IPS-18c (cell line): Measurements from ENCODE around the gene HINT3.

ENCODE experiments used
- H3K4me3 ChIP-seq: 2 replicates; pipeline ENCODE4 v1.7.0; 2013; ENCODE audit warnings: low read depth, mild to moderate bottlenecking, low read length, moderate library complexity; ENCODE audit not compliant: insufficient read depth
- H3K9me3 ChIP-seq: one replicate; pipeline ENCODE4 v1.6.1; 2013; ENCODE audit warnings: mild to moderate bottlenecking, low read length, moderate library complexity; ENCODE audit not compliant: control insufficient read depth, insufficient read depth

Gene HINT3

GRCh38 chr6:125983246-125983945, 26.8 kb downstream of the HINT3 start:
- no peak overlapping the region for H3K4me3 ChIP-seq
- H3K9me3 ChIP-seq: no peaks in the 10 kb centered on the region

GRCh38 chr6:125984311-125984710, 27.7 kb downstream of the HINT3 start:
- Histone ChIP-seq H3K4me3 (no peak overlapping the region), H3K9me3 (no peaks in the 10 kb centered on the region)

- peak overlapping the region; percentile 92; the same call in 1 of the 2 replicates for H3K4me3 ChIP-seq
- H3K9me3 ChIP-seq: no peaks in the 10 kb centered on the region
Observed at GRCh38 chr6:125985522-125985921, 29.0 kb downstream of the HINT3 start.

GRCh38 chr6:125985979-125986300, 29.4 kb downstream of the HINT3 start:
- peak overlapping the region; percentile 92 for H3K4me3 ChIP-seq
- no peaks in the 10 kb centered on the region for H3K9me3 ChIP-seq

- Histone ChIP-seq H3K4me3 (peak within 1 kb of the TSS; percentile 92), H3K9me3 (no peaks in the 10 kb centered on the region)
Observed at GRCh38 chr6:125986301-125987025, 29.9 kb downstream of the HINT3 start, which contains the start of gene TRMT11. TSS of gene TRMT11 (plus strand) at chr6:125986540. CDS start at chr6:125986551, 11 bp downstream.

GRCh38 chr6:125987026-125987617, 30.6 kb downstream of the HINT3 start:
- Histone ChIP-seq H3K9me3 (no peaks in the 10 kb centered on the region), H3K4me3 (peak overlapping the region; percentile 92)

GRCh38 chr6:125988280-125988679, 31.7 kb downstream of the HINT3 start:
- H3K9me3 ChIP-seq: no peaks in the 10 kb centered on the region
- H3K4me3 ChIP-seq: no peak overlapping the region

GRCh38 chr6:125989631-125990030, 33.1 kb downstream of the HINT3 start:
- Histone ChIP-seq H3K4me3 (no peak overlapping the region), H3K9me3 (no peaks in the 10 kb centered on the region)

GRCh38 chr6:125991653-125992052, 35.1 kb downstream of the HINT3 start:
- H3K4me3 ChIP-seq: no peak overlapping the region

GRCh38 chr6:125994670-125995488, 38.3 kb downstream of the HINT3 start:
- no peaks in the 10 kb centered on the region for H3K9me3 ChIP-seq

More at GRCh38 chr6:125991653-125992052, 35.1 kb downstream of the HINT3 start:
- no peaks in the 10 kb centered on the region for H3K9me3 ChIP-seq

GRCh38 chr6:125995972-125996580, 39.5 kb downstream of the HINT3 start:
- H3K4me3 ChIP-seq: no peak overlapping the region

More at GRCh38 chr6:125994670-125995488, 38.3 kb downstream of the HINT3 start:
- no peak overlapping the region for H3K4me3 ChIP-seq

GRCh38 chr6:126002755-126003679, 46.4 kb downstream of the HINT3 start:
- no peaks in the 10 kb centered on the region for H3K9me3 ChIP-seq
- no peak overlapping the region for H3K4me3 ChIP-seq

More at GRCh38 chr6:125995972-125996580, 39.5 kb downstream of the HINT3 start:
- H3K9me3 ChIP-seq: no peaks in the 10 kb centered on the region

GRCh38 chr6:126007800-126008199, 51.2 kb downstream of the HINT3 start:
- no peaks in the 10 kb centered on the region for H3K9me3 ChIP-seq
- no peak overlapping the region for H3K4me3 ChIP-seq

GRCh38 chr6:126010040-126010439, 53.5 kb downstream of the HINT3 start:
- H3K4me3 ChIP-seq: no peak overlapping the region
- no peaks in the 10 kb centered on the region for H3K9me3 ChIP-seq

GRCh38 chr6:126015863-126016262, 59.3 kb downstream of the HINT3 start:
- H3K9me3 ChIP-seq: no peaks in the 10 kb centered on the region

GRCh38 chr6:126016591-126016990, 60.0 kb downstream of the HINT3 start:
- H3K4me3 ChIP-seq: no peak overlapping the region
- no peaks in the 10 kb centered on the region for H3K9me3 ChIP-seq

More at GRCh38 chr6:126015863-126016262, 59.3 kb downstream of the HINT3 start:
- H3K4me3 ChIP-seq: no peak overlapping the region
